Mesenchymal stem cell (in vitro differentiated cells and primary cell): ENCODE measurements around the gene GNRH2.
A peak's percentile ranks its signal among the peaks of the same experiment; 100 is the strongest.

Experiments used
- DNase-seq: peaks from one replicate; pipeline ENCODE4 v3.0.0-alpha.2; 2013
- H2AFZ ChIP-seq: one replicate; pipeline ENCODE4 v1.6.1; 2013; ENCODE audit warnings: low read depth, mild to moderate bottlenecking, control low read depth, inconsistent platforms, low read length, moderate library complexity
- H2AK5ac ChIP-seq: 2 replicates; pipeline ENCODE4 v1.6.1; 2013; ENCODE audit warnings: low read length, moderate library complexity, mild to moderate bottlenecking, inconsistent platforms; ENCODE audit not compliant: severe bottlenecking
- H2BK120ac ChIP-seq: one replicate; pipeline ENCODE4 v1.6.1; 2013; ENCODE audit warnings: low read depth, mild to moderate bottlenecking, inconsistent platforms, low read length, moderate library complexity
- H2BK12ac ChIP-seq, 2 experiments: one replicate each; pipeline ENCODE4 v1.6.1; 2013; ENCODE audit warnings: inconsistent platforms in 2 of 2, low read length in 2 of 2, mild to moderate bottlenecking in 2 of 2, moderate library complexity in 2 of 2, control low read depth in 1 of 2
- H2BK15ac ChIP-seq: one replicate; pipeline ENCODE4 v1.6.1; 2013; ENCODE audit warnings: mild to moderate bottlenecking, low read depth, inconsistent platforms; ENCODE audit not compliant: poor library complexity, severe bottlenecking
- H2BK5ac ChIP-seq: 2 replicates; pipeline ENCODE4 v1.6.1; 2013; ENCODE audit warnings: low read depth, mild to moderate bottlenecking, low read length, control low read depth, inconsistent platforms; ENCODE audit not compliant: poor library complexity, severe bottlenecking
- H3K14ac ChIP-seq, 2 experiments: one replicate each; pipeline ENCODE4 v1.6.1; 2013; ENCODE audit warnings: inconsistent platforms in 2 of 2, low read length in 2 of 2, control low read depth in 1 of 2, mild to moderate bottlenecking in 1 of 2, moderate library complexity in 1 of 2
- H3K18ac ChIP-seq, 2 experiments: one replicate each; pipeline ENCODE4 v1.6.1; 2013; ENCODE audit warnings: inconsistent platforms in 2 of 2, low read length in 2 of 2, control low read depth in 1 of 2, low read depth in 1 of 2, mild to moderate bottlenecking in 1 of 2
- H3K23ac ChIP-seq, 2 experiments: one replicate each; pipeline ENCODE4 v1.6.1; 2013; ENCODE audit warnings: inconsistent platforms in 2 of 2, low read length in 2 of 2, mild to moderate bottlenecking in 2 of 2, moderate library complexity in 2 of 2, control low read depth in 1 of 2
- H3K27ac ChIP-seq: 2 replicates; pipeline ENCODE4 v1.5.1; 2013; ENCODE audit warnings: mild to moderate bottlenecking, moderate library complexity, low read length, control low read depth, inconsistent platforms; ENCODE audit not compliant: poor library complexity, severe bottlenecking
- H3K27me3 ChIP-seq, 2 experiments: 2 replicates each; pipeline versions ENCODE4 v1.6.1 to v1.7.0; 2013; ENCODE audit warnings: low read length in 2 of 2, mild to moderate bottlenecking in 2 of 2, moderate library complexity in 2 of 2, control low read depth in 1 of 2, inconsistent platforms in 1 of 2; ENCODE audit not compliant: control insufficient read depth in 1 of 2, insufficient read depth in 1 of 2
- H3K36me3 ChIP-seq, 2 experiments: 2 replicates each; pipeline versions ENCODE4 v1.6.1 to v1.7.0; 2013; ENCODE audit warnings: low read length in 2 of 2, control low read depth in 1 of 2, inconsistent platforms in 1 of 2, low read depth in 1 of 2, mild to moderate bottlenecking in 1 of 2; ENCODE audit not compliant: insufficient read depth in 2 of 2, control insufficient read depth in 1 of 2
- H3K4ac ChIP-seq, 2 experiments: one replicate each; pipeline ENCODE4 v1.6.1; 2013; ENCODE audit warnings: inconsistent platforms in 2 of 2, low read length in 2 of 2, mild to moderate bottlenecking in 2 of 2, moderate library complexity in 2 of 2, control low read depth in 1 of 2, low read depth in 1 of 2
- H3K4me1 ChIP-seq: 2 replicates; pipeline ENCODE4 v1.6.1; 2013; ENCODE audit warnings: low read depth, low read length, control low read depth; ENCODE audit not compliant: control insufficient read depth, insufficient read depth
- H3K4me2 ChIP-seq: 2 replicates; pipeline ENCODE4 v1.6.1; 2013; ENCODE audit warnings: low read length, mild to moderate bottlenecking, inconsistent platforms; ENCODE audit not compliant: poor library complexity, severe bottlenecking
- H3K4me3 ChIP-seq, 2 experiments: 2 replicates each; pipeline versions ENCODE4 v1.5.1 to v1.7.0; 2013; ENCODE audit warnings: low read length in 2 of 2, mild to moderate bottlenecking in 2 of 2, control low read depth in 1 of 2, low read depth in 1 of 2; ENCODE audit not compliant: insufficient read depth in 1 of 2
- H3K79me1 ChIP-seq: replicated peaks from 2 replicates; pipeline ENCODE4 v1.6.1; 2013; ENCODE audit warnings: mild to moderate bottlenecking, control low read depth, low read length, inconsistent platforms; ENCODE audit not compliant: poor library complexity, severe bottlenecking
- H3K9ac ChIP-seq: 2 replicates; pipeline ENCODE4 v1.7.0; 2013; ENCODE audit warnings: mild to moderate bottlenecking, low read length, moderate library complexity
- H3K9me3 ChIP-seq: 2 replicates; pipeline ENCODE4 v1.7.0; 2013; ENCODE audit warnings: mild to moderate bottlenecking, low read length; ENCODE audit not compliant: control insufficient read depth
- H4K8ac ChIP-seq: one replicate; pipeline ENCODE4 v1.6.1; 2013; ENCODE audit warnings: inconsistent platforms, mild to moderate bottlenecking, low read length, moderate library complexity
- H4K91ac ChIP-seq: one replicate; pipeline ENCODE4 v1.6.1; 2013; ENCODE audit warnings: mild to moderate bottlenecking, low read length, inconsistent platforms
- WGBS: methylation state at CpG from one replicate; pipeline ENCODE4 v1.1.7; 2013; ENCODE audit warnings: mixed read lengths; 5-methylcytosine and 5-hydroxymethylcytosine counted together

The GNRH2 gene

GRCh38 chr20:3084283-3084985 is 41.0 kb downstream of the GNRH2 start, which contains the start of gene AVP:
Gene AVP (minus strand): TSS chr20:3084724. CDS start chr20:3084674, 50 bp downstream.
- no peak within 1 kb of the TSS for H2AFZ ChIP-seq
- no peak within 1 kb of the TSS for H2AK5ac ChIP-seq
- no peak within 1 kb of the TSS for H3K4me2 ChIP-seq
- H3K18ac ChIP-seq: no peak within 1 kb of the TSS
- H2BK5ac ChIP-seq: no peak within 1 kb of the TSS
- H2BK15ac ChIP-seq: no peak within 1 kb of the TSS
- H2BK12ac ChIP-seq: no peak within 1 kb of the TSS
- H4K8ac ChIP-seq: no peak within 1 kb of the TSS
- H3K4me3 ChIP-seq: no peak within 1 kb of the TSS
- H3K14ac ChIP-seq: no peak within 1 kb of the TSS
- H3K9ac ChIP-seq: no peak within 1 kb of the TSS
- H3K9me3 ChIP-seq: no peaks in the 10 kb centered on the region
- no peak within 1 kb of the TSS for H3K23ac ChIP-seq
- peaks cover 0 to 7% of the 10 kb centered on the region in 2 experiments for H3K36me3 ChIP-seq
- DNase-seq: no peak
- H3K4me1 ChIP-seq: peaks cover 18% of the 10 kb centered on the region
- H3K79me1 ChIP-seq: no peaks in the 10 kb centered on the region
- H3K4ac ChIP-seq: no peak within 1 kb of the TSS
- H4K91ac ChIP-seq: peak within 1 kb of the TSS; percentile 35
- H2BK120ac ChIP-seq: no peak within 1 kb of the TSS
- H3K27ac ChIP-seq: no peak within 1 kb of the TSS
- 90% methylated on average over 28 of the region's 28 CpGs for WGBS
- peaks cover 26 to 53% of the 10 kb centered on the region in 2 experiments for H3K27me3 ChIP-seq

- H3K36me3 ChIP-seq: peaks cover 0 to 7% of the 10 kb centered on the region in 2 experiments
- H2BK5ac ChIP-seq: no peak overlapping the region
- H3K9me3 ChIP-seq: no peaks in the 10 kb centered on the region
- no peak overlapping the region for H3K18ac ChIP-seq
- H3K9ac ChIP-seq: no peak overlapping the region
- no peak overlapping the region for H2BK12ac ChIP-seq
- H2BK120ac ChIP-seq: no peak overlapping the region
- 95% methylated on average over 7 of the region's 7 CpGs for whole genome bisulfite sequencing
- peaks cover 31 to 57% of the 10 kb centered on the region in 2 experiments for H3K27me3 ChIP-seq
- H2BK15ac ChIP-seq: no peak overlapping the region
- H2AFZ ChIP-seq: no peak overlapping the region
- no peak overlapping the region for H3K23ac ChIP-seq
- H3K27ac ChIP-seq: no peak overlapping the region
- no peak overlapping the region for H3K4me3 ChIP-seq
- H4K91ac ChIP-seq: peak overlapping the region; percentile 35
- no peak overlapping the region for H2AK5ac ChIP-seq
- no peak for DNase-seq
- H3K79me1 ChIP-seq: no peaks in the 10 kb centered on the region
- no peak overlapping the region for H3K4ac ChIP-seq
- no peak overlapping the region for H3K14ac ChIP-seq
- H4K8ac ChIP-seq: no peak overlapping the region
- H3K4me2 ChIP-seq: no peak overlapping the region
- peaks cover 18% of the 10 kb centered on the region for H3K4me1 ChIP-seq
Measured at GRCh38 chr20:3084986-3085360, 41.6 kb downstream of the GNRH2 start.

DNA sequence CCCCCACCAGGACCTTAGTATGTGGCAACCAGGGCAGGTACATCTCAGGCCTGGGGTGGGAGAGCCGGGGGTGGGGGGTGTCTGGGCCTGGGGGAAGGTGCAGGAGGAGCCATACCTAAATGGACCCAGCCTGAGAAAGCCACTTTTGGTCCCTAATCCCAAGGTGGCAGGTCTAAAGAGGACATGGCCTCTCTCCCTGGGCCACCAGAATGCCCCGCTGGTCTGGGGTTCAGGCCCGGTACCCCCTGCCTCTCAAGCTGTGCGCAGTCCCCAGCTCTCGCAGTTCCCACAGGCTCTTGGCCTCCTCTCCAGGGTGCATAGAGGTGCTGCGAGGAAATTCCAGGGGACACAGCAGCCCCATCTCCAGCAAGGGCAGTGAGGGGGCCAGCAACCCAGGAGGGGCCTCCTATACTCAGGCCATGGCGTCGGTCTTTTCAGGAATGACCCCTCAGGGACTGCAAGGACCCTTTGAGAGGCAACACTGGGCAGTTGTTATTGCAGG is 42.2 kb downstream of the GNRH2 start:
- Histone ChIP-seq H3K4me2 (no peak overlapping the region), H3K79me1 (no peaks in the 10 kb centered on the region), H4K8ac (no peak overlapping the region), H2BK15ac (no peak overlapping the region), H2BK12ac (no peak overlapping the region), H3K4ac (no peak overlapping the region), H3K9ac (no peak overlapping the region), H3K23ac (no peak overlapping the region), H2BK120ac (no peak overlapping the region), H2AFZ (no peak overlapping the region), H3K36me3 (peaks cover 0 to 7% of the 10 kb centered on the region in 2 experiments), H4K91ac (no peak overlapping the region), H3K4me3 (no peak overlapping the region), H2BK5ac (no peak overlapping the region), H3K27me3 (peaks cover 37 to 58% of the 10 kb centered on the region in 2 experiments), H3K18ac (no peak overlapping the region), H3K14ac (no peak overlapping the region), H3K9me3 (no peaks in the 10 kb centered on the region), H3K4me1 (peaks cover 18% of the 10 kb centered on the region), H2AK5ac (no peak overlapping the region), H3K27ac (no peak overlapping the region)
- WGBS: 96% methylated on average over 8 of the region's 8 CpGs
- DNase-seq: no peak

DNA sequence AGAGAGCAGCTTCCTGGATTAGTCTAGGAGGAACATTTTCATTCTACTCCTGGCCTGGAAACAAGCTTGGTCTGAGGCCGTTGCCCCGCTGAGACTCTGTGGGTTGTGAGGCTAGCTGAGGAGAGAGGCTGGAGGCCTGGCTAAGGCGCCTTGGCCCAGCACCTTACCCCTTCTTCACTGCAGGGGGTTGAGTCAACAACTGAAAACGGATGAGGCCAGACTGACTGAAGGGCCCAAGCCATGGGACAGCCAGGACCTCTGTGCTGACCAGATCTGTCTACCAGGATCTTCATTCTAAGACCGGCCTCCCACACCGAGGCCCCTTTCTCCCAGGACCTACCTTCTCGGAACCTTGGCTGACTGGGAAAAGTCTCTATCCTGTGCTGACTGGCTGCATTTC is 44.6 kb downstream of the GNRH2 start:
- Histone ChIP-seq H3K9ac (no peak overlapping the region), H2BK12ac (no peak overlapping the region), H4K91ac (no peak overlapping the region), H3K4ac (no peak overlapping the region), H3K27me3 (peaks cover 32 to 49% of the 10 kb centered on the region in 2 experiments), H3K79me1 (no peaks in the 10 kb centered on the region), H3K9me3 (no peaks in the 10 kb centered on the region), H3K14ac (peak overlapping the region in 1 of 2 experiments; percentile 29), H4K8ac (no peak overlapping the region), H2AFZ (no peak overlapping the region), H3K4me2 (no peak overlapping the region), H2AK5ac (no peak overlapping the region), H3K36me3 (peaks cover 0 to 4% of the 10 kb centered on the region in 2 experiments), H3K18ac (no peak overlapping the region), H2BK15ac (no peak overlapping the region), H2BK120ac (no peak overlapping the region), H3K27ac (no peak overlapping the region), H2BK5ac (no peak overlapping the region), H3K23ac (no peak overlapping the region), H3K4me3 (no peak overlapping the region), H3K4me1 (peaks cover 12% of the 10 kb centered on the region)
- WGBS: 73% methylated on average over 7 of the region's 7 CpGs
- no peak for DNase-seq
